Choroid plexus epithelial cell (primary cell): ENCODE data around the gene RACK1.

Experiments
- DNase-seq: peaks from one replicate; pipeline ENCODE4 v3.0.0-alpha.2; 2010; ENCODE audit warnings: low read depth
- H3K4me3 ChIP-seq: 2 replicates; pipeline ENCODE4 v1.5.1; 2011; ENCODE audit warnings: low read depth, mild to moderate bottlenecking, control low read depth, low read length, moderate library complexity
- TF ChIP-seq, protein P1 (sequence below): conservative IDR thresholded peaks from 2 replicates; pipeline ENCODE4 v1.5.1; 2011; ENCODE audit warnings: low read depth, mild to moderate bottlenecking, control low read depth, inconsistent platforms, low read length, moderate library complexity

RACK1 gene

DNA sequence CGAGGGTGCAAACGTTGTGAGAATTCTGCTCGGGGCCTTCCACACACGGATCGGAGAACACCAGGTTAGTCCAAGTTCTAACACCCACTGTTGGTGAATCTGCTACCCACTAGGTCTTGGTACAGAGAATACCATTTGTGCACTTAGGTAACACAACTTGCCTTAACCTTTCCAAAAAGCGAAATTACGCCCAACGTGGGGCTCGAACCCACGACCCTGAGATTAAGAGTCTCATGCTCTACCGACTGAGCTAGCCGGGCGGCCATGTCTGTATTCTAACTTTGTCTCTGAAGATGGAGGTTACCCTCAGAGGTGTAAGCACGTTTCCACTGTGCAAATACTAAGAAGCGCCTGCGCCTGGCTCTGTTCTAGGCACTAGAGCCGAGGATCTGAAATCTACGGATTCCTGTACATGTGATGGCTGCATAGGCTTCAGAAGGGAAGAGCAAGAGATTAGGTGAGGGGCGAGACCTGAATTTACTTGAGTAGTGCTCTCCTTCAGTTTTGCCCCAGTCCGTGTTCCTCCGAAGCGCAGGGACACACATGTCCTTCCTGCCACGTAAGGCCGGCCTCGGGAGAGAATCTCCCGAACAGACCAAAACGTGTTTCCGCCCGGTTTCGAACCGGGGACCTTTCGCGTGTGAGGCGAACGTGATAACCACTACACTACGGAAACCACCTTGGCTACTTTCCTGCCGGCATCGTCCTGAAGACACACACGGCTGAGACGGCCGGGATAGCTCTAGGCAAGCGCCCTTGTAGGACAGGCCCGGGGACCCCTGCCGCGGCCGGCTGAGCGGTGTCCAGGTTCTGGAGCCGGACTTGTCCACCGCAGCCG, 21.7 kb downstream of the RACK1 start:
- peak; percentile 95 for DNase-seq
- H3K4me3 ChIP-seq = peak overlapping the region; percentile 73
- TF ChIP-seq, protein P1, sequence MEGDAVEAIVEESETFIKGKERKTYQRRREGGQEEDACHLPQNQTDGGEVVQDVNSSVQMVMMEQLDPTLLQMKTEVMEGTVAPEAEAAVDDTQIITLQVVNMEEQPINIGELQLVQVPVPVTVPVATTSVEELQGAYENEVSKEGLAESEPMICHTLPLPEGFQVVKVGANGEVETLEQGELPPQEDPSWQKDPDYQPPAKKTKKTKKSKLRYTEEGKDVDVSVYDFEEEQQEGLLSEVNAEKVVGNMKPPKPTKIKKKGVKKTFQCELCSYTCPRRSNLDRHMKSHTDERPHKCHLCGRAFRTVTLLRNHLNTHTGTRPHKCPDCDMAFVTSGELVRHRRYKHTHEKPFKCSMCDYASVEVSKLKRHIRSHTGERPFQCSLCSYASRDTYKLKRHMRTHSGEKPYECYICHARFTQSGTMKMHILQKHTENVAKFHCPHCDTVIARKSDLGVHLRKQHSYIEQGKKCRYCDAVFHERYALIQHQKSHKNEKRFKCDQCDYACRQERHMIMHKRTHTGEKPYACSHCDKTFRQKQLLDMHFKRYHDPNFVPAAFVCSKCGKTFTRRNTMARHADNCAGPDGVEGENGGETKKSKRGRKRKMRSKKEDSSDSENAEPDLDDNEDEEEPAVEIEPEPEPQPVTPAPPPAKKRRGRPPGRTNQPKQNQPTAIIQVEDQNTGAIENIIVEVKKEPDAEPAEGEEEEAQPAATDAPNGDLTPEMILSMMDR = no peak

DNA sequence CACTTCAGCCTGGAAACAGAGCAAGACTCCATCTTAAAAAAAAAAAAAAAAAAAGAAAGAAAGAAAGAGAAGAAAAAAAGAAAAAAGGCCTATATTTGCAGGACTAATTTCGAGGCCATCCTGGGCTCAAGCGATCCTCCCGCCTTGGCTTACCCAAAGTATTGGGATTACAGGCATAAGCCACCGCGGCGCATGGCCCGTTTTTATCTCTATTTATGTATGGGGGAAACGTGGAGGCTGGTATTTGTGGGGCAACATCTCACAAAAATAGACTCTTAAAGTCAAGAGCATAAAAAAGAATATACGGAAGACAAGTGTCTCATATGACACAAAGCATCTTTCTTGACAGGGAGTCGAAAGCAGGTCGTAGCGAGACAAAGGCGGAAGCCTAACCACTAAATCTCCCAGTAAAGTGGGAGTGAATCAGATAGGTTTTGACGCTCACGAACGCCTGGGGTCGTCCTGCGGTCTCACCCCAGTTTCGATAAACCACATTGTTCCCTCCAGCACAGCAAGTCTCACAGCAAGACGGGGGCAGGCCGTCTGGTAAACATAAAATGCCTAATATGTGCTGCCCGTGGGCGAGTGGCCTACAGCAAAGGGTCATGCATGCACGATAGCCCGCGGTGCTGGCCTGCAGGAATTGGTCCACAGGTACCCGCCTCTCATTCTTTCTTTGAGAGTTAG, 22.5 kb downstream of the RACK1 start:
- TF ChIP-seq, protein P1 = no peak
- no peak overlapping the region for H3K4me3 ChIP-seq
- no peak for DNase-seq

DNA sequence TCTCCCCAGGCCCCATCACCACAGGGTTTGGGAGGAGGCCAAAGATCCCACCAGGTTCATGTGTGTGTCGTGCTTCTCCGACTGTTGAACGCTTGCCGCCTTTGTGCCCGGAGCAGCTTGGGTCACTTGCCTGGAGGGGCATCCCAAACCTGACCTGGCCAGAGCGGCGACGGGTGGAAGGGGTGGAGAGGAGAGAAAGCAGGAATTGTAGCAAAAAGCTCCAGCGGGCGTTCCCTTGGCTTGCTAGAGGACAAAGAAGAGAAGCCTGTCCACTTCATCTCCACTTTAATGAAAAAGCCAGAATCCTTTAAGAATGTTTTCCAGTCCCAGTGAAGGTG, 23.6 kb downstream of the RACK1 start:
- DNase-seq = no peak
- H3K4me3 ChIP-seq = no peak overlapping the region
- TF ChIP-seq, protein P1 = no peak

DNA sequence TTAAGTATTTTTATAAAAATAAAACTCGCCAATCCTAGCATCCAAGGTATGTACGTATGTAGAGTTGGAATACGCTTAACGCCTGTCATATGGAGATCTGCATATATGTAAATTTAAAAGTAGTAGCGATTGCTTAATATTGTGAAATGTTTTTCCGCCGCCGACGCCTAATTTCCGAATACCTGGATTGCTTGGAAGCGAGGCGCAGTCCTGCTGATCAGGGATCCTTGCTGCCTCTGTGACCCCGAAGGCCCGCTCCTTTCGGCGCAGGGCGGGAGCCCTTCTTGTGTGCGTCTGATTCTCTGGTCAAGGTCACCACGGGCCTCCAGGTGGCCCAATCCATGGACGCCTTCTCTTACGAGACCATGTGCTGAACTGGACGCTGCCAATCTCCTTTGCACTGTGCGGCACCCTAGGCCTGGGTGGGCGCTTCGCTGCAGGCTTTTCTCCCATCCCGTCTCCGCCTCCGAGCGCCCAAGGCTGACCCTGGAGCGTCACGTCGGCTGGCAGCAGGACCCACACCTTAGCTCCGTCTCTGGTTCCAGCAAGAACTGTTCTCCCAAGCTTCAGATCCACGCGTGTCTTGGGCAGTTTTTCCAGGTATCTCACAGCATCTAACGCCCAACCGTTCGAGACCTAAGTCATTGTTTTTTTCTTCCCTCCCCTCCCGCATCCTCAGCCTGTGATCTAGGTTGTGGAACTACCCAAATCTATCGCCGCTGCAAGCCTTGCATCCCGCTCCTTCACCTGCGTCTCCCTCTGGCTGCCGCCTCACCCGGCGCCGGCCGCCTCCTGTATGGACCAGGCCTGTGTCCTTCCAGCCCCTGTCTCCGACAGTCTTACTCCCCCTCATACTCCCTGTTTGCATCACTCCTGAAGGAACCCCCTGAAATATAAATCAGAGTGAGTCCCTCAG, 24.2 kb downstream of the RACK1 start:
- no peak for DNase-seq
- no peak overlapping the region for H3K4me3 ChIP-seq
- TF ChIP-seq, protein P1 = no peak

DNA sequence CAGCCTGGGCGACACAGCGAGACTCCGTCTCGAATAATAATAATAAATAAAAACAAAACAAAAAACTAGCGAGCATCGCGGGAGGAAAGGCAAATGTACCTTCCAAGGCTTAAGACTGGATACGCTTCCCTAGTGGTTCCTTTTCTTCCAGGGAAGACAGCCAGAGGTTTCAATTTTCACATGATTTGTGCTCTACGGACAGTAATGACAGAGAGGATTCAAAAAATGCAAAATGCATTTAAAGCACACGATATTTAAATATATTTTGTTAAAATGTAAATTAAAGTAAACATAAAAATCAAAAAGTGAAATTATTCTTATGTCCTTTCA, 24.9 kb downstream of the RACK1 start:
- H3K4me3 ChIP-seq = peak overlapping the region; percentile 48
- DNase-seq = no peak

DNA sequence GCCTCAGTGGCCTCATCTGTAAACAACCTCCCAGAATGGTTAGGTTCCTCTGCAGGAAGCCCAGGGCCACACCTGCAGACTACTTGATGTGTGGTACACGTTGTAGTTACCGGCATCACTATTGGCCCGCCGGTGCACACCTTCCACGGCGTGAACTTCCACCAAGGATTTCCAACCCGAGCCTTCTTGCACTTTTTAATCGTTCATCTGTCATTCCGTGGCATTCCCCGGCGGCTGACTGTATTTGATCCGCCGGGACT, 26.0 kb downstream of the RACK1 start:
- no peak for DNase-seq
- peak overlapping the region; percentile 49 for H3K4me3 ChIP-seq
- TF ChIP-seq, protein P1 = no peak

More for the DNA sequence above, 24.9 kb downstream of the RACK1 start:
- TF ChIP-seq, protein P1 = no peak
